ENCODE measurements around the gene ALDH8A1.

Gene ALDH8A1, protein sequence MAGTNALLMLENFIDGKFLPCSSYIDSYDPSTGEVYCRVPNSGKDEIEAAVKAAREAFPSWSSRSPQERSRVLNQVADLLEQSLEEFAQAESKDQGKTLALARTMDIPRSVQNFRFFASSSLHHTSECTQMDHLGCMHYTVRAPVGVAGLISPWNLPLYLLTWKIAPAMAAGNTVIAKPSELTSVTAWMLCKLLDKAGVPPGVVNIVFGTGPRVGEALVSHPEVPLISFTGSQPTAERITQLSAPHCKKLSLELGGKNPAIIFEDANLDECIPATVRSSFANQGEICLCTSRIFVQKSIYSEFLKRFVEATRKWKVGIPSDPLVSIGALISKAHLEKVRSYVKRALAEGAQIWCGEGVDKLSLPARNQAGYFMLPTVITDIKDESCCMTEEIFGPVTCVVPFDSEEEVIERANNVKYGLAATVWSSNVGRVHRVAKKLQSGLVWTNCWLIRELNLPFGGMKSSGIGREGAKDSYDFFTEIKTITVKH

DNA sequence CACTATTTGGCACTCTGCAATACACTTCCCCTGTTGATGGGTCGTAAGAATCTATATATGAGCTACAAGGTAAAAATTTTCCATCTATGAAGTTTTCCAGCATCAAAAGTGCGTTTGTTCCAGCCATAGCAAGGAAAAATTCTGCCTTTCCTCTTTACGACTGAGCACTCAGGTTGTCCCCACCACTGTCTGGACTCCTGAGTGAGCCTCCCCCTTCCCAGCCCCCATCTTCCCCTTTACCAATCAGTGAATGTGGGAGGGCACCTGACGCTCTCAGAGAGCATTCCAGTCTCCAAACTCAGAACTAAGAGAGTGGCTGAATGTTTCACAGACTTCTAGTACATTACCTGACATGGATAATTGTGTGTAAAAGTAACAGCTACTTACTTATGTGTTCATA is at the start of gene ALDH8A1:
ALDH8A1 (minus strand) TSS at position 175 of the 400 bp plus-strand sequence; CDS start at position 127, 48 bp downstream.
- DNase-seq, result no peak

DNA sequence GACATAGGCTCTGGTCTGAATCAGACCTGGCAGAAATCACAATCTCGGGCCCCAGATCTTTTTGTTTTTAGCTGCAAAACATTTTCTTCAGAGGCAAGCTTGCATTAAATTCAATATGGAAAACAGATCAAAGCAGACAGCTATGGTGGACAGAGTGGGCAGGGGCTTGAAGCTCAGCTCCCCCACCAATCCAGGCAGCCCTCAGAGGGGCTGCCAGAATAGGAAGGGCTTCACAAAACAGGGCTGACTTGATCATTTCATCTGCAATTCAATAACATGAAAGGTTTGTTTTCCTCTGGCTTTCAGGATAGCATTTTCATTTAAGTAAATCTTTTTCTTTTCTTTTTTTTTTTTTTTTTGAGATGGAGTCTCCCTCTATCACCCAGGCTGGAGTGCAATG is 49.2 kb upstream of the ALDH8A1 start:
- no peak for DNase-seq

DNA sequence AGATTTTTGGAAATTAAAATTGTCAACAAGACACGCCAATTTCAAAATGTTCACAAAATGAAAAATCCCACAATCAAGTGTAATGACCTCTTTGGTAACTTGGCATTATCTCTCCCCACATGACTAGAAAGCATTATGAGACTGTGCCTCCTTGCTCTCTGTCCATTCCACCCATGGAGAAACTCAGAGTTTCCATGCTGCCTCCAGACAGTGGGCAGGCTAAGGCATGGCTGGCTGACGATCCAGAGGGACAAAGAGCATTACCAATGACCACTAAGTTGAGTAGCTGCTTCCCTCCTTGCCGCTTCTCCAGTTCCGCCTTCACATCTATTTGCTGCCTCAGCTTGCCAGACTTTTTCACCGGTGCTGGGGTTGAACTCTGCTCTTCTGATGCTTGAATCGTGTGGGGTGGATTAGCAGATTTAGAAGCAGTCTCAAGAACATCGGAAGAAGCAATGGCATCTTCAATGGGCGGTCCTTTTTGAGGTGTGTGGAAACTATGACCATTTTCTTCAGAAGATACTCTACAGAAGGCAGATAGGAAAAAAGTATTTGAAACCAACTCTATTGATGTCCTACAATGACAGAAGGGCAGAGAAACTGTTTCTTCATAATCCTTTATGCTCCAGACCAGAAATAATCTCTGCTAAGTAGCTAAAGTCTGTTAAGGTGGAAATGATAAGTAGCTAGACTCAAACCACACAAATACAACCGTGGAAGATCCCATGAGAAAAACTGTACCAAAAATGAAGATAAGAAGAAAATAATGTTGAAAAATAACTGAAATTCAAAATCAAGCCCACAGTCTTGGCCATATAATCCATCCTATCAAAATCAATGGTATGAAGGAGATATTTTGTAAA is 47.5 kb upstream of the ALDH8A1 start:
- DNase-seq, result no peak

DNA sequence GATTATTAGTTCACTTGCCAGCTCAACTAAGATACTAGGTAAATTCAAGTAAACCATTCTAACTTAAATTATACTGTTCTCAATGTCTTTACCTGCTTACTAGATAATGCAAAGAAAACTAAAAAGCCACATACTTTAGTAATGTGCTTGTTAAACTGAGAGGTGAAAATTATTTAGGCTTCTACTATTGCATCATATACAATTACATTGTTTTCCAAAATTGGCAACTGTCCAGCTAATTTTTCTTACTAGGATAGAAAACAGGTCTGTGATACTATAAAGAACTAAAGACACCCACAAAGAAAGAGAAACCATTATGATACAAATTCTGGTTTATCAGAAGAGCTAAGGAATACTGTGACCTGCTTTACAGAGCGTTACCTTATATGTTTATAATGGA is 45.6 kb upstream of the ALDH8A1 start:
- DNase-seq, result no peak

DNA sequence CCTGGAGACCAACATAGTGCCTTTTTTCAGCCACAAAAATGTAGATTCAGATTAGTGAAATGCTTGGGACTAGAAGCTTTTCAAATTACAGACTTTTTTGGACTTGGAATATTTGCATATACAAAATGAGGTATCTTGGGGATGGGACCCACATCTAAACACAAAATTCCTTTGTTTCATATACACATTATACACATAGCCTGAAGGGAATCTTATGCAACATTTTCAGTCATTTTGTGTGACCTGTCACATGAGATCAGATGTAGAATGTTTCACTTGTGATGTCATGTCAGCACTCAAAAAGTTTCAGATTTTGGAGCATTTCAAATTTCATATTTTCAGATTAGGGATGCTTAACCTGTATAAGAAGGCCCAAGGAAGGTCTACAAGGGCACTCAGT is 44.5 kb upstream of the ALDH8A1 start:
- DNase-seq, result no peak

DNA sequence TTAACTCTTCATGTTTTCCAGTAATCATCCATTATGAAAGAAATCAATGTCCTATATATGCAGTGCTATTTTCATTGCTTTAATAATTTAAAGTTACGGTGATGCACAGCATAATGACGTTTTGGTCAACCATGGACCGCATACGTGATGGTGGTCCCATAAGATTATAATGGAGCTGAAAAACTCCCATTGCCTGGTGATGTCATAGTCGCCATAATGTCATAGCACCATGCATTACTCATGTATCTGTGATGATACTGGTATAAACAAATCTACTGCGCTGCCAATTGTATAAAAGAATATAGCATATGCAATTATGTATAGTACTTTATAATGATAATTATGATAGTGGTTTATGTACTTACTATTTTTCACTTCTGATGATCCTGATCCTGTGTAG is 42.3 kb upstream of the ALDH8A1 start:
- no peak for DNase-seq

DNA sequence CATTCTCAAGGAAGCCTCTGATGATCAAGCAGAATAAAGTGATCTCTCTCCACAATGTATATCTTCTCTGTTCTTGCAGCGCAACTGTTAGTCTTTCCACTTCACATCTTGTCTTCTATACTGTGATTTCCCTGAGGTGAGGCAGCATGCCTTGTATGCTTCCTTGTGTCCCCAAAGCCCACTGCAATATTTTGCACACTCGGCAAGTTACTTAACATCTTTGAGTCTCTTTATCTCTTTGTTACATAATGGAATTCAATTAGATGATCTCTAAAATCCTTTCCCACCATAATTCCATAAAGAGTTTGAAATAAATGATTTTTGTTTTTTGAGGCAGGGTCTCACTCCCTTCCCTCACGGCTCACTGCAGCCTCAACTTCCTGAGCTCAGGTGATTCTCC is 40.4 kb upstream of the ALDH8A1 start:
- no peak for DNase-seq

DNA sequence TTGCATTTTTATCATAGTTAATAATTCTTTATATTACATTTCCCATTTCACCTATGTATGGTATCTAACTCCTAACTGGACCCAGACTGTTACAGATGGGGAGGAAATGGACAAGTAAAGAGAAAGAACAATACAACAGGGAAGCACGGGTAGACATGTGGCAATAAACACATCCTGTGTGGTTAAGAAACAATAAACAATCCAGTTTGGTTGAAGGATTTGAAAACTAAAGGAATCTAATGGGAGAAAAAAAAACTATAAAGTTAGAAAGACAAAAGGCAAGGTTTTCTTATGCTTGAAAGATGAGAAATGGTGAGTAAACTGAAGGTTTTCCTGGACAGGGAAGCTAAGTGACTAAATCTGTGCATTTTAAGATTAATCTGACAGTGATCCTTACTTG is 34.9 kb upstream of the ALDH8A1 start:
- no peak for DNase-seq

DNA sequence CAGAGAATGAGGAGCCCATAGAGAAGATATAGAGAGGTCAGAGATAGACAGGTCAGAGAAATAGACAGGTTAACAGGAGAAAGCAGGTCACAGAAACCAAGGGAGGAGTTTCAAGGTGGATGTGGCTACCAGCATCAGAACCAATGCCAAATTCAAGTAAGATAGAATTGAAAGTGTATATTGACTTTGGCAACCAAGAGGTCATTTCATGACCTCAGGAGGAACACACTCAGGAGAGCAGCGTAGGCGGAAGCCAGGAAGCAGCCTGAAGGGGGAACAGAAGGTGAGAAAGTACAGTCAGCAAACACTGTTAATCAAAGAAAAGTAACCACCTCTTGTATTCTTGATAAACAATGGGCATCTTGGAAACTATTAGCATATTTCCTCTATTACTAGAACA is 33.9 kb upstream of the ALDH8A1 start:
- DNase-seq, result no peak

DNA sequence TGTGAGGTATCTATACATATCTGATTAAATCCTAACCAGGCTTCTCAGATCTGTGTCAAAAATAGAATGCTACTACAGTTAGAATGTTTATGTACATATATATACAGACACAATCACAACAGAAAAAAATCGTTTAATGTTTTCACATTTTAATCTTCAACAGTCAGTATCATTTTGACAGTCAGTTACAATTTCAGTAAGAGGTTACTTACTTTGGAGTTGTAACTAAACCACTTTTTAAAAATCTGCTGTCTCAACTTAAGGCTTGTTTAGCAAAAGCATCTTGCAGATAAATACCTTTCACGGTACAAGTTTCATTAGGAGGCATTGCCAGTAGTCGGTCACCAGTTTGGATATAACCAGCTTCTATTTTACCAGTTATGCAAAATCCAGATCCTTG is 32.3 kb upstream of the ALDH8A1 start:
- DNase-seq, result no peak

DNA sequence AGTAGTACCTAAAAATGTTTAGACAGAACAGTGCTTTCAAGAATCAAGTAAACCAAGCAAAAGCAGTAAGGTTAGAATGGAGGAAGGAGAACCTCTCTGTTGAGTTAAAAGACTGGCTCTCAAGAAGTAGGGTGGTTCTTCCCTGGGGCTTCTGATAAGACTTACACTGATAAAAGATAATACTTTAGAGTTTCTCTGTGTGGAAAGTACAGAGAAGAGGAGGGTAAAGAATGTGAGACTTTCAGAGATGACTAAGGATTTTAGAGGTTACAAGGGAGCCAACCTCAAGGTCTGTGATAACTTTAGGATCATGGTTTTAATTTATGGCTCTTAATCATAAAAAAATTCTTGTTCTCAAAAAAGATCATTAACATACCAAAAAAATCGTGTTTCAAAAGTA is 30.9 kb upstream of the ALDH8A1 start:
- DNase-seq, result no peak

DNA sequence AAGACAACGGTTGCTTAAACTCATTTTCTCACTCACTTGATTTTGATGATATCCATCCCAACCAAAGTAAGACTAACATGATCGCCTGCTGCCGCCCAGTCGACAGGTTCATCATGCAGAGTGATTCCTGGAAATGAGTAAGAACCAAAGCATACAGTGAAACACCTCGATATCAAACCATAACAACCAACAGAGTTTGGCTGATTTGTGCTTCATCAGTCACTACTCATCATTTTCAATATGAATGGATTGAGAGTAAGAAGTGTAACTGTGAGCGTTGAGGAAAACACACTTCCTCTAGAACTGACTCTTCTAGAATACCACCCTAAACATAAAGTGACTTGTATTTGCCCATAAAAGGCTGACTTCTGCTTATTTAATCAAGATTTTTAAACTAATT is 29.2 kb upstream of the ALDH8A1 start:
- DNase-seq, result no peak

DNA sequence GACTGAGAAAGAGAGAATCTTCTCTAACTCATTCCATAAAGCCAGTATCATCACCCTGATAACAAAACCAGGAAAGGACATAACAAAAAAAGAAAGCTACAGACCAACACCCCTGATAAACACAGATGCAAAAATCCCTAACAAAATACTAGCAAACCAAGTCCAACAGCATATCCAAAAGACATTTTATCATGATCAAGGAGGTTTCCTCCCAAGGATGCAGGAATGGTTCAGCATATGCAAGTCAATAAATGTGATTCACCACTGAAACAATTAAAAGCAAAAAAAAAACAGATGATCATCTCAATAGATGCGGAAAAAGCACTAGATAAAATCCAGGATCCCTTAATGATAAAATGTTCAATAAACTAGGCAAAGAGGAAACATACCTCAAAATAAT is 24.5 kb upstream of the ALDH8A1 start:
- no peak for DNase-seq

DNA sequence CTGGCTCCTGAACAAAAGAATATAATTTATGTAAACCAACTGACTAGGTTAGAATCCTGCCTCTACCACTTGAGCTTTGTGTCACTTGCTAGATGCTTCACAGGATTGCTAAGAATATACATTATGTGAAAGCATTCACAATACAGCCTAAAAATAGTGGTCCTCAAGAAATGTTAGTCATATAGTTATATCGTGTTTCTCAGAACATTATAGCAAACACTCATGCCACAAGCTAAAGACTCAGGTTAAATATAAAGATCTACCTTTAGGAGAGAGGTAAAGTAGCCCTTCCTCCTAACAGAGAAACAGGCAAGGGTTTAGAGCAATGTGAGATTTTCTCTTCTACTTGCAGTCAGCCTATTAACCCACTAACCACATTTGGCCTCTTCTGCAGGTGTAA is 17.8 kb upstream of the ALDH8A1 start:
- DNase-seq, result no peak

DNA sequence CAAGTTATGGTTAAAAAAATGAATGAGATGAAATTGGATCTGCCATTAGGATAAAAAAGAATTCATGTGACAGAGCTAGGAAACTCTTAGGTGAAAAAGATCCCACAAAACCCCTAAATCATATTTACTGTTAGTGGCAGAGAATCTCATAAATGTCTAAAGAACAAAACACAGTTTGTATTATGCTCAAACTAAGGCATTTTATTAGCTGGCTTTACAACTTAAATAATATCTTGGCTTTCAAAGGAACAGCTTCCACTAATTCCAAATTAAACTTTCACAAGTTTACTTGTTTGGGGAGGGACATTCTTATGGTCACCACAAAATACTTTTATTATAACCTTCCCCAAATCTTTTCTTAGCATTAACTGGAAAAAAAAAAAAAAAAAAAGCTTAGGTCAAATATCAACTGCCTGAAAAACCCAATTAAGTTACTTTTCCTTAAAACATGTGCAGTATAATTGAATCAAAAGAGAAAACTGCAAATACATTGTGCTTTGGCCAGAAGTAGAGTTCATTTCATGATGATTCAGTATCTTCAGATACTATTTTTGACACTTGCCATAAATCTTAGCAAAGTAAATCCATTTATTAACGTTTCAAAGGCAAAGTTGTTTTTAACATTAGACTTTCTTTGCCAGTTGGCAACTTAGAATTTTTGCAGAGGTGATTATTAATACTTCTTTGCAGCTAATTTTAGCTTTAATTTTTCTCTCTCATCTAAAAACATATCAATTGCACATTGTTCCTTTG is 14.7 kb upstream of the ALDH8A1 start:
- no peak for DNase-seq

DNA sequence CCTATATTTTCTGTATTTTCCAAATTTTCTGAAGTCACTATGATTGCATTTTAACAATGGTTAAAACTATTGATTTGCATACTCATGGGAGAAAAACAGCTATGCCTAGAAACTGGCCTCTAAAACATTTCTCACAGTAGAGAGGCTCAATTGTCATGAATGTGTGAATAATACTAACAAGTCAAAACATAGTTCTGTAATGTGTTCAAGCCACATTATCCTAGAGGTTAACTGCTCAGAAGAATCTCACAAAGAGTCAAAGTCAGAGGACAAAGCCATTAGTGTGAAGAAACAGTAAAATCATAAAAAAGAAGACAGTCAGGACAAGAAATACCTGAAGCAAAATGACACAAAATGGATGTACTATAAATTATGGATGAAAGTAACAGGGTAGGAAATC is 12.5 kb upstream of the ALDH8A1 start:
- DNase-seq, result no peak

DNA sequence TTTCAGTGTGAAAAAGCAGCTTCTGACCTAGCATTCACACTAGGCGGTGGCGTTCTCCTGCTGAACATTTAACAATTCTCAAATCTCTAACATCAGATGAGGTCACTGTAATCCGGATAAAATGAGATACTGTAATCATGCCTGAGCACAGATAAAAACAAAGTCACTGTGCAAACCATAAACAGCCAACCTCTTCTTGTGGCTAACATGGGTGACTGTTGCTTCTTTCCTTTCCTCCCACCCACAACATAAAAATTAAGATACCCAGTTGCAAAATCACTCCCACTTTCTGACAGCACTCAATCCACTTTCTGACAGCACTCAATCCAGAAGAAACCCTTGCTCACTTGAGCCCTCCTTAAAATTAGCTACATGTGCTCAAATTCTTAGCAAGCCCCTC is 11.5 kb upstream of the ALDH8A1 start:
- no peak for DNase-seq

DNA sequence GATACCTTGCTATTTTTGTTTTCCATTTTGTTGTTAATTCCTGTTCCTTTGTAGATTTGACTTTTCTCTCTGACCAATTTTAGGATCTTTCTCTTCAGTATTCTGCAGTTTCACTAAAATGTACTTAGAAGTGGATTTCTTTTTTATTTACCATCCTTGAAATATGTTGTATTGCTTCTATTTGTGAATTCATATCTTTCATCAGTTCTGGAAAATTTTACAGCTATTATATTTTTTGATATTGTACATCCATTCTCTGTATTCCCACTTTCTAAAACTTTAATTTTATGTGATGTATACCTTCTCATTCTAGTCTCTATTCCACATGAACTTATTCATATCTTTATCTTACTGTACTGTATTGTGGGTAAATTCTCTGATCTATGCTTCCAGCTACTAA is 9.7 kb upstream of the ALDH8A1 start:
- DNase-seq, result no peak

DNA sequence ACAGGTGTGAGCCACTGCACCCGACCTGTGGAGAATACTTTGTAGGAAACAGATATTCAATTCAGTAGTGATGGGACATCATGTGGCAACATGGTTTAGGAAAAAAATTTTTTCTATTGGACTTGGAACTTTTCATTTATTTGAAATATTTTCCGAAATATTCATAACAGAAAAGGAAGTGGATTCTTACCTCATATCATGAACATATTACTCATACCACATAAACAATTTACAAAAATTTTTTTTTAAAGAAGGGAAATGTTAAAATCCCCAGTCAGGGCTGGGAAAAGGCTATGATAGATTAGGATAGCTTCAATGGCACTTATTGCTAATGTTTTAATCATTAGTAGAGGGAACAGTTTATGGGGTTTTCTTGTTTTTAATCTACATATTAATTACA is 6.8 kb upstream of the ALDH8A1 start:
- DNase-seq, result no peak

DNA sequence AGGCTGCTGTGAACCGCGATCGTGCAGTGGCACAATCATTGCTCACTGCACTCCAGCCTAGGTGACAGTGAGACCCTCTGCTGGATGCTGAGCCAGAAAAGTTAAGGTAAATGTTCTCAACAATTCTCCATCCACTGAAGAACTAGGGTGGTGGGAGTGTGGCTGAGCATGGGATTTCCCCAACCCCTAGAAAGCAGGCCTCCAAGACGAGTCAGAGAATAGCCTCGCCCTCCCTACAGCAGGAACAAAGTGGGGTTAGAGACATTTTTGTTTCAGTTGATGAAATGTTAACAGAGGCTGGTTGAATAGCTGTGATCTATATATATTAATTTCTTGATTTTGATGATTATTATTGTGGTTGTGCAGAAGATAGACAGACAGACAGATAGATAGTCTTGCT is 6.1 kb upstream of the ALDH8A1 start:
- no peak for DNase-seq

DNA sequence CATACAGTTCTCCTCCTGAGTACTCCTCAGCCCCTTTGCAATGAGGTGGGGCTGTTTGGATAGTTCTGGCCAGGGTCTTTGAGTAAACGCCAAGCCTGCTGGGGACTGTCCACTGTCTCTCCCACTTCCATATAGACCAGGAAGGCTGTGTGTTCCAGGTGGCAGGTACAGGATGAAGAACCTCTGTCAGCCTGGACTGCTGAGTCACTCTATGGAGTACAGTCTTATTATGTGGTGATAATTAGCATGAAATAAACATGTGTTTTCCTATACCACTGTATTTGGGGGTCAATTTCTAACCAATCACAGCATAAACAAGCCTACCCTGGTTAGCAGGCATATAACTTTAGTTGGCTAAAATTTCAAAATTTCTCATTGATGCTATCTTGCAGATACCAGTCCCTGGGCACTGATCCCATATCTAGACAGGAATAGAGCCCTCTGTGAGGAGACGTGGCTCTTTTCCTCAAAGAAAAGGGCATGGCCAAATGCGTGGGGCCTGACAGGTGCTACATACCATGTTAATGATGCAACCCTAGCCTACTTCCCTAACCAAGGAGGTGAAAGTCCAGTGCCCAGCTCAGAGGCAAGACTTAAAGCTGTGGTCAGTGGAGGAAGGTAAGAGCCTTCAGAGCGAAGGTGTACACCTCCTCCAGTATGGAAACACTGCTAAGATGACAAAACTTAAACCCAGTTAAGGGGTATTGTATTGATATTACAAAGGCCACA is 4.5 kb upstream of the ALDH8A1 start:
- no peak for DNase-seq

DNA sequence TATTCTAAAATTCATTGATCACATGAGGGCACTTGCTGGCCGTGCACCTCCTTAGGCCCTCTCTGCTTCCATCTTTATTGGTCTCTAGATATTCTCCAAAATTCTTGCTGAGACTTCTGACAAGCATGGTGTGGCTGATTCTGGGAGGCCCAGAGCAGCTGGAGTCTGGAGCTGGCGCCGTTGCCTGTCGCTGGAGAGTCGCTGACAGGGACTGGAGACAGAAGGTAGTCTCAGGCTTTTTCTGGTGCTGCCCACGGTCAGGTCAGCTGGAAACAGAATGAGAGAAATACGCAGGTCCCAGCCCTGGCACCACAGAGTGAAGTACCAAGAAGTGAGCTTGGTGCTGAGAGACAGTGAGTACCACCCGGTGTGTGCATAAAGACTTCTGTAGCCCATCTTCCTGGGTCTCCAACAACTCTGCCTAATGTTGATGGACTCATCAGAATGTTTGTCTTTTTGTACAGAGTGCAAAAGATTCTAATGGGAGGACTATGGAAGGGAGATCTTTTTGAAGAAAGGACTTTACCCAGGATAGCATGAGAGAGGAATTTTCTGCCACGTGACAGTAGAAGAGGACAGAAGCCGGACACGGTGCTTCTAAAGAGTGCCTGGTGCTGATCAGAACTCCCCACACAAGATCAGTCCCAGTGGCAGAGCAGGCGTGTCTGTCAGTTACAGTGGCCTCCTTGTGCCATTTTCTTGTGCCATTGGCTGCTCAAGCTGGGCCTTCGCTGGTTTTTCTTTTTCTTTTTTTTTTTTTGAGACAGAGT is 1.8 kb upstream of the ALDH8A1 start:
- no peak for DNase-seq
